Heart left ventricle (tissue), 16 donors: ENCODE measurements around the gene FDX2. TPM values are rescaled to one million over a fixed set of nuclear protein-coding genes. Genes with fewer than 3 reads are reported as not detected.

ENCODE experiments used
- ATAC-seq, 4 donors: fragments of 200-7000 bp; cut with Tn5 transposase; one replicate each; pipeline ENCODE4 v1.9.1; 2020 to 2022; ENCODE audit warnings: moderate library complexity in 4 of 4, mild to moderate bottlenecking in 3 of 4, moderate number of reproducible peaks in 1 of 4
- DNase-seq, 5 donors: peaks; one replicate each; pipeline ENCODE4 v3.0.0-alpha.2; 2020
- H3K27ac ChIP-seq, 12 donors: fragments of 200-600 bp; sonication (generic) in 4 of 12; one replicate each; pipeline versions ENCODE4 v1.5.0 to v1.8.0; 2016 to 2022; ENCODE audit warnings: mild to moderate bottlenecking in 2 of 12
- H3K27me3 ChIP-seq, 9 donors: fragments of 200-600 bp; sonication (generic) in 2 of 9; one replicate each; pipeline versions ENCODE4 v1.5.1 to v1.8.0; 2016 to 2022; ENCODE audit warnings: mild to moderate bottlenecking in 3 of 9
- H3K36me3 ChIP-seq, 9 donors: fragments of 200-600 bp; sonication (generic) in 2 of 9; one replicate each; pipeline versions ENCODE4 v1.5.0 to v1.8.0; 2018 to 2022; ENCODE audit warnings: mild to moderate bottlenecking in 2 of 9
- H3K4me1 ChIP-seq, 12 donors: fragments of 200-600 bp; sonication (generic) in 4 of 12; one replicate each; pipeline versions ENCODE4 v1.5.0 to v1.8.0; 2016 to 2022; ENCODE audit warnings: mild to moderate bottlenecking in 3 of 12
- H3K4me3 ChIP-seq, 12 donors: fragments of 200-600 bp; sonication (generic) in 4 of 12; one replicate each; pipeline versions ENCODE4 v1.5.0 to v1.8.0; 2017 to 2022; ENCODE audit warnings: mild to moderate bottlenecking in 9 of 12, moderate library complexity in 4 of 12
- H3K9me3 ChIP-seq, 12 donors: fragments of 200-600 bp; sonication (generic) in 4 of 12; one replicate each; pipeline versions ENCODE4 v1.5.0 to v1.8.0; 2016 to 2022; ENCODE audit warnings: mild to moderate bottlenecking in 1 of 12
- CTCF ChIP-seq, 12 donors: fragments of 200-600 bp; sonication (generic) in 4 of 12; IDR thresholded peaks; one replicate each; pipeline versions ENCODE4 v1.5.0 to v1.8.0; 2018 to 2022; ENCODE audit warnings: antibody characterized with exemption in 12 of 12, mild to moderate bottlenecking in 5 of 12
- POLR2A ChIP-seq, 2 donors: fragments of 450-650 bp; IDR thresholded peaks; one replicate each; pipeline ENCODE4 v1.6.1; 2017; ENCODE audit warnings: antibody characterized with exemption in 2 of 2, mild to moderate bottlenecking in 2 of 2, moderate library complexity in 2 of 2
- WGBS, 4 donors: extraction: QIAGEN DNeasy Blood & Tissue Kit in 2 of 4; methylation state at CpG; one replicate each; pipeline versions ENCODE4 v1.1.5 to v1.1.7; 2013 to 2018; 5-methylcytosine and 5-hydroxymethylcytosine counted together
- intact Hi-C, 10 donors: fragments of 100-400 bp; cut with DNase I; formaldehyde crosslinking; loops; one replicate each; pipeline versions ENCODE4 v1.11.1 to v1.14.2; 2022
- long read RNA-seq, 3 donors: library from polyadenylated mRNA; unstranded; transcript quantifications; one replicate each; pipeline ENCODE4 v2.0.0, GENCODE V29; 2020 to 2021
- polyA plus RNA-seq, 2 donors: library from polyadenylated mRNA; stranded (reverse); fragments of 200-250 nt; gene quantifications; one replicate each; pipeline ENCODE4 v1.2.3, GENCODE V29; 2013
- total RNA-seq, 9 donors: library from RNA; depleted of rRNA in 2 of 9; stranded (reverse); fragments of >200 nt in 2 of 9; fragmentation: NEBNext Ultra II Directional in 3 of 9; extraction: Animal tissue kit (Norgen Biotek cat#: 25700) in 3 of 9; gene quantifications; one replicate each; pipeline versions ENCODE4 v1.1.0 to v1.2.4, GENCODE V29; 2016 to 2023
- donor health status: ischemic (EF 13 %, LVEDD 7.1; RV severe dilation, severe dysfunction).
- donor health status: healthy with polysubstance abuse.
- donor health status: DM: no; HTN: yes; CAD: no.
- donor health status: DM: no; HTN: no; CAD: no.
- donor health status: ischemic (EF 25% LVEDD 6.9; RV normal size, moderate dysfunction).
- donor health status: ischemic (EF 25% LVEDD 5.7; RV mildly dilated, moderate dysfunction).
- donor health status: healthy.
- donor health status: DM: yes; HTN: yes; CAD: no.
- donor health status: ischemic (EF 35%, LVEDD 5.7; RV mildly dilated, moderate dysfunction).
- donor health status: nonischemic (EF 11% LVEDD 7.7; RV severe dilation, severe dysfunction).
- donor health status: DM: yes; HTN: yes; CAD: no.
- donor health status: PGD.
- donor health status: ischemic (EF 29% LVEDD 5.4; RV normal size, mild dysfunction).
- donor health status: nonischemic (EF 23%, LVEDD 6.1; RV moderate dilation, normal function).

Gene FDX2
- total RNA-seq = 10 to 100 TPM; 12.8 to 22.0 (median 16.6) TPM
- 10 to 100 TPM; 32.7 to 37.3 TPM for polyA plus RNA-seq
- long read RNA-seq, donor 1, transcript FDX2-202 (5 exons, 1,012 nt) = major isoform, 5 of 11 reads
- long read RNA-seq, donor 1, partial matches to known transcripts = 5 of 11 reads
- long read RNA-seq, donor 1, other reads (novel, unspliced or antisense) = 0 of 11 reads
- long read RNA-seq, donor 2, transcript FDX2-203 (4 exons, 635 nt) = major isoform, 5 of 8 reads
- long read RNA-seq, donor 2, partial matches to known transcripts = 0 of 8 reads
- long read RNA-seq, donor 2, other reads (novel, unspliced or antisense) = 0 of 8 reads
- long read RNA-seq, donor 3, transcript FDX2-202 (5 exons, 1,012 nt) = major isoform, 6 of 14 reads
- long read RNA-seq, donor 3, partial matches to known transcripts = 5 of 14 reads
- long read RNA-seq, donor 3, other reads (novel, unspliced or antisense) = 1 of 14 reads

- TF ChIP-seq CTCF (IDR thresholded peaks at IDR 0.05) = no peak
- TF ChIP-seq POLR2A (IDR thresholded peaks at IDR 0.05) = peak in 1 of 2 donors; percentile 18
- no peaks in the 10 kb centered on the region for H3K9me3 ChIP-seq
- DNase-seq = peak; percentile 84 to 94 (median 90)
Observed at GRCh38 chr19:10315335-10316214, at the start of gene FDX2. Gene FDX2 (minus strand): TSS chr19:10316015. CDS start chr19:10315996, 19 bp downstream.

GRCh38 chr19:10365518-10365917 lies 49.7 kb upstream of the FDX2 start:
- Histone ChIP-seq H3K4me1 (no peaks in the 10 kb centered on the region), H3K27me3 (no peaks in the 10 kb centered on the region), H3K36me3 (peaks cover 3 to 100% (median 89%) of the 10 kb centered on the region in 9 donors), H3K9me3 (no peaks in the 10 kb centered on the region), H3K4me3 (no peak overlapping the region), H3K27ac (no peak overlapping the region)
- peak in 1 of 4 donors; percentile 14 for ATAC-seq
- WGBS, 4 donors = 95 to 97% (median 95%) methylated on average over 23 of the region's 23 CpGs
- intact Hi-C loops = no loop called here
- no peak for DNase-seq
- TF ChIP-seq POLR2A (IDR thresholded peaks at IDR 0.05) (no peak), CTCF (IDR thresholded peaks at IDR 0.05) (no peak)

More at GRCh38 chr19:10315335-10316214, at the start of gene FDX2:
- Histone ChIP-seq H3K4me3 (peak within 1 kb of the TSS; percentile 52 to 95 (median 80)), H3K27me3 (no peaks in the 10 kb centered on the region), H3K27ac (peak within 1 kb of the TSS in 11 of 12 donors; percentile 12 to 77 (median 46)), H3K4me1 (peaks cover 0 to 20% (median 13%) of the 10 kb centered on the region in 12 donors), H3K36me3 (peaks cover 0 to 50% (median 38%) of the 10 kb centered on the region in 9 donors)
- ATAC-seq = peak; percentile 82 to 95 (median 92)
- 1 to 2% (median 1%) methylated on average over 42 to 55 of the region's 55 CpGs for WGBS, 4 donors
- intact Hi-C loops = loop anchor here in 2 of 10 donors (2.0 to 5.0 kb wide), 2 partner anchors 17 to 47 kb away; partner anchors contain the start of gene RAVER1 (in 1 of the 2)

GRCh38 chr19:10364644-10365043 lies 48.8 kb upstream of the FDX2 start:
- no peaks in the 10 kb centered on the region for H3K4me1 ChIP-seq
- H3K27ac ChIP-seq = no peak overlapping the region
- ATAC-seq (peak in 3 of 4 donors; percentile 19 to 54 (median 44)), DNase-seq (no peak)
- no peaks in the 10 kb centered on the region for H3K27me3 ChIP-seq
- intact Hi-C loops = loop anchor here in 1 of 10 donors (5.0 kb wide), 1 partner anchor 47 kb away; the partner anchor contains the start of gene FDX2
- no peaks in the 10 kb centered on the region for H3K9me3 ChIP-seq
- H3K36me3 ChIP-seq = peaks cover 3 to 98% (median 93%) of the 10 kb centered on the region in 9 donors
- TF ChIP-seq POLR2A (IDR thresholded peaks at IDR 0.05) (no peak), CTCF (IDR thresholded peaks at IDR 0.05) (no peak)
- H3K4me3 ChIP-seq = no peak overlapping the region
- WGBS, 4 donors = 72 to 95% (median 73%) methylated on average over 11 to 19 of the region's 19 CpGs
